GM23338 (cell line): ENCODE measurements around the gene PNPLA8.

Experiments used
- CREB1 ChIP-seq: fragments of 250-450 bp; sonication (Bioruptor Pico); IDR thresholded peaks from 2 replicates; pipeline ENCODE4 v1.5.0; 2020; ENCODE audit warnings: low read depth, mild to moderate bottlenecking, moderate library complexity
- CTCF ChIP-seq, 2 experiments: fragments of 200-600 bp in 1 of 2; sonication (generic) in 1 of 2; conservative IDR thresholded peaks; 2 replicates each; pipeline versions ENCODE4 v1.5.1 to v1.6.1; 2016 to 2017; ENCODE audit warnings: antibody characterized with exemption in 2 of 2, low read depth in 2 of 2, mild to moderate bottlenecking in 2 of 2, moderate library complexity in 1 of 2
- ETS1 ChIP-seq: IDR thresholded peaks from 2 replicates; pipeline ENCODE4 v1.6.1; 2016; ENCODE audit warnings: antibody characterized with exemption
- EZH2 ChIP-seq: fragments of 200-600 bp; sonication (generic); IDR thresholded peaks from one replicate; pipeline ENCODE4 v1.8.0; 2017; ENCODE audit warnings: antibody characterized with exemption, mild to moderate bottlenecking, low read depth; ENCODE audit not compliant: unreplicated experiment
- EZH2phosphoT487 ChIP-seq: fragments of 200-600 bp; sonication (generic); IDR thresholded peaks from one replicate; pipeline ENCODE4 v1.8.1; 2018; ENCODE audit warnings: antibody characterized with exemption; ENCODE audit not compliant: unreplicated experiment
- JUNB ChIP-seq: IDR thresholded peaks from one replicate; pipeline ENCODE4 v1.6.1; 2016; ENCODE audit warnings: antibody characterized with exemption; ENCODE audit not compliant: unreplicated experiment
- NANOG ChIP-seq: IDR thresholded peaks from 2 replicates; pipeline ENCODE4 v1.6.1; 2016; ENCODE audit warnings: antibody characterized with exemption, borderline replicate concordance
- POLR2AphosphoS5 ChIP-seq: IDR thresholded peaks from 2 replicates; pipeline ENCODE4 v1.6.1; 2016; ENCODE audit warnings: antibody characterized with exemption, low read depth
- REST ChIP-seq: IDR thresholded peaks from one replicate; pipeline ENCODE4 v1.6.1; 2018; ENCODE audit warnings: antibody characterized with exemption; ENCODE audit not compliant: unreplicated experiment
- ZNF114 ChIP-seq: fragments of 250-450 bp; sonication (Bioruptor Pico); IDR thresholded peaks from 2 replicates; pipeline ENCODE4 v1.5.0; 2020; ENCODE audit warnings: mild to moderate bottlenecking, moderate library complexity

GRCh38 chr7:108535257-108535656 is 9.3 kb upstream of the PNPLA8 start:
- TF ChIP-seq CTCF (conservative IDR thresholded peaks at IDR 0.05; ENCODE audit: low read depth in 2 of 2) (no peak), EZH2phosphoT487 (no peak), POLR2AphosphoS5 (no peak), EZH2 (no peak), ZNF114 (CRISPR knock-in tag) (no peak), JUNB (no peak), ETS1 (no peak), NANOG (no peak), REST (no peak), CREB1 (CRISPR knock-in tag) (no peak)
